Hepatocyte (in vitro differentiated cells): ENCODE measurements around the gene IRF2. TPM values are rescaled to one million over a fixed set of nuclear protein-coding genes. Genes with fewer than 3 reads are reported as not detected.

Source experiments
- DNase-seq: peaks from one replicate; pipeline ENCODE4 v3.0.0-alpha.2; 2016; ENCODE audit warnings: low spot score
- H2AFZ ChIP-seq: fragments of 200-600 bp; sonication (generic); 2 replicates; pipeline ENCODE4 v1.6.0; 2016; ENCODE audit warnings: antibody characterized with exemption, mild to moderate bottlenecking
- H3K27ac ChIP-seq: fragments of 200-600 bp; sonication (generic); 2 replicates; pipeline ENCODE4 v1.5.1; 2016; ENCODE audit warnings: mild to moderate bottlenecking
- H3K27me3 ChIP-seq: fragments of 200-600 bp; sonication (generic); 2 replicates; pipeline ENCODE4 v1.6.1; 2016
- H3K36me3 ChIP-seq: fragments of 200-600 bp; sonication (generic); replicated peaks from 2 replicates; pipeline ENCODE4 v1.5.1; 2016; ENCODE audit warnings: low read depth; ENCODE audit not compliant: insufficient read depth
- H3K4me1 ChIP-seq: fragments of 200-600 bp; sonication (generic); 2 replicates; pipeline ENCODE4 v1.5.1; 2016; ENCODE audit warnings: mild to moderate bottlenecking, moderate library complexity; ENCODE audit not compliant: insufficient read depth
- H3K4me2 ChIP-seq: fragments of 200-600 bp; sonication (generic); 2 replicates; pipeline ENCODE4 v1.6.0; 2016
- H3K4me3 ChIP-seq: fragments of 200-600 bp; sonication (generic); 2 replicates; pipeline ENCODE4 v1.5.1; 2016; ENCODE audit warnings: mild to moderate bottlenecking
- H3K79me2 ChIP-seq: fragments of 200-600 bp; sonication (generic); 2 replicates; pipeline ENCODE4 v1.6.0; 2017; ENCODE audit warnings: mild to moderate bottlenecking
- H3K9me2 ChIP-seq: fragments of 200-600 bp; sonication (generic); replicated peaks from 2 replicates; pipeline ENCODE4 v1.6.0; 2017; ENCODE audit warnings: mild to moderate bottlenecking; ENCODE audit not compliant: insufficient read depth
- H3K9me3 ChIP-seq: fragments of 200-600 bp; sonication (generic); 2 replicates; pipeline ENCODE4 v1.5.1; 2016; ENCODE audit warnings: low read depth, mild to moderate bottlenecking
- H4K20me1 ChIP-seq: fragments of 200-600 bp; sonication (generic); 2 replicates; pipeline ENCODE4 v1.6.0; 2016; ENCODE audit warnings: mild to moderate bottlenecking; ENCODE audit not compliant: insufficient read depth, poor library complexity, severe bottlenecking
- EZH2 ChIP-seq: fragments of 200-600 bp; sonication (generic); IDR thresholded peaks from 2 replicates; pipeline ENCODE4 v1.6.1; 2016; ENCODE audit warnings: antibody characterized with exemption, mild to moderate bottlenecking, borderline replicate concordance
- EZH2phosphoT487 ChIP-seq: fragments of 200-600 bp; sonication (generic); IDR thresholded peaks from one replicate; pipeline ENCODE4 v1.6.1; 2018; ENCODE audit warnings: antibody characterized with exemption, mild to moderate bottlenecking, low read depth, moderate library complexity; ENCODE audit not compliant: unreplicated experiment, severe bottlenecking
- WGBS: methylation state at CpG from one replicate; pipeline ENCODE4 v1.1.6; 2016; ENCODE audit warnings: low lambda C conversion rate; ENCODE audit errors: missing lambda C conversion rate; 5-methylcytosine and 5-hydroxymethylcytosine counted together
- polyA plus RNA-seq: library from polyadenylated mRNA; unstranded; fragments of >200 nt; fragmentation: Nextera tagmentation; extraction: Ambion mirVana; gene quantifications from 2 replicates; pipeline ENCODE4 v1.2.1, GENCODE V29; 2016
- total RNA-seq: library from RNA; depleted of rRNA; stranded (reverse); fragments of >200 nt; gene quantifications from 2 replicates; pipeline ENCODE4 v1.2.3, GENCODE V29; 2014
- TF ChIP-seq, protein P1 (sequence below): fragments of 200-600 bp; sonication (generic); IDR thresholded peaks from 2 replicates; pipeline ENCODE4 v1.5.1; 2016; ENCODE audit warnings: antibody characterized with exemption, mild to moderate bottlenecking; ENCODE audit not compliant: poor library complexity

Gene IRF2
- total and polyA plus RNA-seq, 2 experiments from 2014 or later, result 17.7 to 41.1 TPM

DNA sequence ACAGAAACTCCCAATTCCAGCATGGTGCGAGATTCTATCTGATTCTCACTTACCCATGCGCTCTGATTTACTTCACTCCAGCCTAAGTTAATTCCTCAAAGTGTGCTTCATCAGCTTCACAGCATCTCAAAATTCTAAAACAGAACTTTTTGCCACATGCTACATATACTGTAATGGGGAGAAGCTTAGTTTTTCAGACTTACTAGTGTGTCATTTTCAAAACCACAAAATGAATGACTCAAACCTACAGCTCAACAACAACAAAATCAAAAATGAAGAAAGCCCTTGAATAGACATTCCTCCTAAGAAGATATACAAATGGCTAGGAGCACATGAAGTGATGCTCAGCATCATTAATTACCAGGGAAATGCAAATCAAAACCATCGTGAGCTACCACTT lies 14.9 kb downstream of the IRF2 start:
- H2AFZ ChIP-seq, result no peak overlapping the region
- H3K27me3 ChIP-seq, result no peaks in the 10 kb centered on the region
- H3K4me3 ChIP-seq, result no peak overlapping the region
- peaks cover 34% of the 10 kb centered on the region for H4K20me1 ChIP-seq
- no peaks in the 10 kb centered on the region for H3K36me3 ChIP-seq
- H3K79me2 ChIP-seq, result peaks cover 96% of the 10 kb centered on the region
- H3K9me2 ChIP-seq, result no peaks in the 10 kb centered on the region
- peaks cover 8% of the 10 kb centered on the region for H3K4me1 ChIP-seq
- WGBS, result 93% methylated on average over 3 of the region's 3 CpGs
- H3K27ac ChIP-seq, result no peak overlapping the region
- TF ChIP-seq, protein P1, sequence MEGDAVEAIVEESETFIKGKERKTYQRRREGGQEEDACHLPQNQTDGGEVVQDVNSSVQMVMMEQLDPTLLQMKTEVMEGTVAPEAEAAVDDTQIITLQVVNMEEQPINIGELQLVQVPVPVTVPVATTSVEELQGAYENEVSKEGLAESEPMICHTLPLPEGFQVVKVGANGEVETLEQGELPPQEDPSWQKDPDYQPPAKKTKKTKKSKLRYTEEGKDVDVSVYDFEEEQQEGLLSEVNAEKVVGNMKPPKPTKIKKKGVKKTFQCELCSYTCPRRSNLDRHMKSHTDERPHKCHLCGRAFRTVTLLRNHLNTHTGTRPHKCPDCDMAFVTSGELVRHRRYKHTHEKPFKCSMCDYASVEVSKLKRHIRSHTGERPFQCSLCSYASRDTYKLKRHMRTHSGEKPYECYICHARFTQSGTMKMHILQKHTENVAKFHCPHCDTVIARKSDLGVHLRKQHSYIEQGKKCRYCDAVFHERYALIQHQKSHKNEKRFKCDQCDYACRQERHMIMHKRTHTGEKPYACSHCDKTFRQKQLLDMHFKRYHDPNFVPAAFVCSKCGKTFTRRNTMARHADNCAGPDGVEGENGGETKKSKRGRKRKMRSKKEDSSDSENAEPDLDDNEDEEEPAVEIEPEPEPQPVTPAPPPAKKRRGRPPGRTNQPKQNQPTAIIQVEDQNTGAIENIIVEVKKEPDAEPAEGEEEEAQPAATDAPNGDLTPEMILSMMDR, result no peak
- no peak for TF ChIP-seq EZH2phosphoT487
- TF ChIP-seq EZH2, result no peak
- DNase-seq, result no peak
- H3K9me3 ChIP-seq, result no peaks in the 10 kb centered on the region
- H3K4me2 ChIP-seq, result no peak overlapping the region

DNA sequence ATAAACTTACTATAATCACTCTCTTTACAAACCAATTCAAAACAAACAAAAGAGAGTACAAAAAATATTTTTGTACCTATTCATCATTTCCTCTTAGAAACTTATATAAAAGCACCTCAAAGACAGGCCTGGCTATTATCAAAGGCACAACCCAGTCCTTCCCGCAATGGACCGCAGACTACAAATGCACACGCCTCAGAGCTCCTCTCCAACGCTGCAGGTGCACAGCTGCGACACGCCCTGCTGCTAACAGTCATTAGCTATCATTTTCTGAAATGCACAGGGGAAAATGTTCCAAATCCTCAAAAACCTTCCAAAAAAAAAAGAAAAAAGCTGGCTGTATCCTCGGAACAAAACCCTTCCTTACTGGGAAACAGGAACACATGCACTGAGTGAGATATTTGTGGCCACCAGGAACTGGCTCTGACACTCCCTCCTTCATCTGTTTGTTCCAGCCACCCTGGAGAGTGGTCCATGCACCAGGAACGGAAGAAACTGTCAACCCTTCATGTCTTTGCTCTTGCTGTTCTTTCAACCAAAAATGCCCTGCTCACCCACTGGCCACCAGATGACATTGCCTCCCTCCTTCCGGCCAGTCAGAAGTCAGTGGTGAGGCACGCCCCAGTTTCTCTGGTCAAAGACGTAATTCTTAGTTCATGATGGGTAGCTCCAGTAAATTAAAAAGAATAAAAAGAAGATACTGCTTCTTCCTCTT lies 16.7 kb downstream of the IRF2 start:
- DNase-seq, result no peak
- Histone ChIP-seq H2AFZ (no peak overlapping the region), H3K4me3 (no peak overlapping the region), H3K9me3 (no peaks in the 10 kb centered on the region), H3K4me2 (no peak overlapping the region), H3K27ac (no peak overlapping the region), H3K36me3 (no peaks in the 10 kb centered on the region), H3K9me2 (no peaks in the 10 kb centered on the region), H3K79me2 (peaks cover 95% of the 10 kb centered on the region), H3K4me1 (peaks cover 15% of the 10 kb centered on the region), H4K20me1 (peaks cover 47% of the 10 kb centered on the region), H3K27me3 (no peaks in the 10 kb centered on the region)
- WGBS, result 95% methylated on average over 11 of the region's 11 CpGs
- TF ChIP-seq EZH2 (no peak), EZH2phosphoT487 (no peak)
- TF ChIP-seq, protein P1, result no peak

DNA sequence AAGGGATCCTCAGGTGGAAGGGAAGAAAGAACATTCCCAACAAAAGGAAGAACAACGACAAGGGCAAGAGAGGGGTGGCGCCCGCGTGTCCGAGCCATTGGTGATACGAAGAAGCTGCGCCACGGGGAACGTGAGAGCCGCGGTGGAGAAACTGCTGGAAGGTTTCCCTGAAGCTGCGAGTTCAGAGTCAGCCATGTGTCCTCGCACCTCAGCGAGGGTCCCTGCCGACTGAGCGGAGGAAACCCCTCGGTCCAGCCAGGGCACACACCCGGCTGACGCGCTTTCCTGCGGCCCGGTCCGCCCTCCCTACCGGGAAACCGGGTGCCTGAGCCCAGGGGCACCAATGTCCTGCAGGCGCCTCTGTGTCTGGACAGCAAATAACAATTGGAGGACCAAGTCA lies 18.0 kb downstream of the IRF2 start:
- Histone ChIP-seq H2AFZ (no peak overlapping the region), H3K79me2 (peaks cover 95% of the 10 kb centered on the region), H3K27ac (no peak overlapping the region), H3K4me2 (no peak overlapping the region), H3K9me2 (no peaks in the 10 kb centered on the region), H3K27me3 (no peaks in the 10 kb centered on the region), H4K20me1 (peaks cover 59% of the 10 kb centered on the region), H3K4me3 (no peak overlapping the region), H3K36me3 (no peaks in the 10 kb centered on the region), H3K4me1 (peaks cover 11% of the 10 kb centered on the region), H3K9me3 (no peaks in the 10 kb centered on the region)
- DNase-seq, result no peak
- 96% methylated on average over 26 of the region's 26 CpGs for WGBS
- no peak for TF ChIP-seq EZH2
- no peak for TF ChIP-seq EZH2phosphoT487
- TF ChIP-seq, protein P1, result no peak
